HepG2 (cell line): ENCODE measurements around the gene UXS1.

Source experiments
- KDM5A ChIP-seq: fragments of 200-600 bp; sonication (generic); IDR thresholded peaks from 2 replicates; pipeline ENCODE4 v1.7.0; 2018; ENCODE audit warnings: antibody characterized with exemption, mild to moderate bottlenecking, low read length, borderline replicate concordance
- SP1 ChIP-seq, 2 experiments: fragments of 450-650 bp in 1 of 2; sonication (generic) in 1 of 2; formaldehyde crosslinking in 1 of 2; IDR thresholded peaks; 2 replicates each; pipeline versions ENCODE4 v1.4.0 to v1.6.1; 2016 to 2020; ENCODE audit warnings: missing genetic modification reagents in 1 of 2
- ZBTB25 ChIP-seq: IDR thresholded peaks from 2 replicates; pipeline ENCODE4 v1.6.1; 2018; ENCODE audit warnings: missing genetic modification reagents
- ZBTB40 ChIP-seq, 2 experiments: fragments of 450-650 bp in 1 of 2; sonication (generic) in 1 of 2; formaldehyde crosslinking in 1 of 2; IDR thresholded peaks; 2 replicates each; pipeline versions ENCODE4 v1.6.1 to v1.8.0; 2016 to 2022; ENCODE audit warnings: antibody characterized with exemption in 1 of 2, mild to moderate bottlenecking in 1 of 2, missing genetic modification reagents in 1 of 2

GRCh38 chr2:106053581-106053980 is 140.5 kb downstream of the UXS1 start:
- TF ChIP-seq ZBTB25 (CRISPR knock-in tag) (no peak), ZBTB40 (IDR thresholded peaks at IDR 0.05) (no peak), ZBTB40 (CRISPR knock-in tag; IDR thresholded peaks at IDR 0.05) (no peak), KDM5A (no peak), SP1 (IDR thresholded peaks at IDR 0.05) (no peak), SP1 (CRISPR knock-in tag; IDR thresholded peaks at IDR 0.05) (no peak)
